GM19452 (cell line): ENCODE data around the gene ALG9.

ENCODE experiments used
- ATAC-seq: cut with Tn5 transposase; IDR thresholded peaks from one replicate; pipeline ENCODE4 v1.9.1; 2021; ENCODE audit not compliant: unreplicated experiment

ALG9 gene

DNA sequence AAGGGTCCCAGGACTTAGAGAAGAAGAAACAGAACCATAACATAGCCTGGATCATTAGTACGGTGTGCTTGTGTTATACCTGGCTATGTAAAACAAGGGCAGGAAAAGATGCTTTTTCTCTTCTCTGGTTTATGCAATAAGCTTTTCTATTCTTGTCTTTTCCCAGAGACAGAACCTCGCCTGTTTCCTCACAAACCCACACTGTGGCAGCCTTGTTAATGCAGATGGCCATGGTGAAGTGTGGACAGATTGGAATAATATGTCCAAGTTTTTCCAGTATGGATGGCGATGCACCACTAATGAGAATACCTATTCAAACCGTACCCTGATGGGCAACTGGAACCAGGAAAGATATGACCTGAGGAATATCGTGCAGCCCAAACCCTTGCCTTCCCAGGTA, 10.8 kb upstream of the ALG9 start:
- no peak for ATAC-seq

DNA sequence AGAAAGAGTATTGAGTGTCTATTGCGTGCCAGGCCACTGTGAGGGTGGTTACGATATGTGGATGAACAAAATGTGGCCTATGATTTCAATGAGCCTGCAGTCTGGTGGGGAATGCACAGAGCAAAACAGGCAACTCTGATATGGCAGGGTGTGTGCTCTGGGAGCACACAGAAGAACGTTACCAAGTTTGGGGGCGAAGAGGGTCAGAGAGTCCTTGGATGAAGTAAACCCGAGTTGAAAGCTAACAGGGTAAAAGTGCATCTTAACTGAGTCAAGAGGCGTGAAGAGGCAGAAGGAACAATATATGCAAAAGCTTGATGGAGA, 8.2 kb upstream of the ALG9 start:
- ATAC-seq, result no peak

DNA sequence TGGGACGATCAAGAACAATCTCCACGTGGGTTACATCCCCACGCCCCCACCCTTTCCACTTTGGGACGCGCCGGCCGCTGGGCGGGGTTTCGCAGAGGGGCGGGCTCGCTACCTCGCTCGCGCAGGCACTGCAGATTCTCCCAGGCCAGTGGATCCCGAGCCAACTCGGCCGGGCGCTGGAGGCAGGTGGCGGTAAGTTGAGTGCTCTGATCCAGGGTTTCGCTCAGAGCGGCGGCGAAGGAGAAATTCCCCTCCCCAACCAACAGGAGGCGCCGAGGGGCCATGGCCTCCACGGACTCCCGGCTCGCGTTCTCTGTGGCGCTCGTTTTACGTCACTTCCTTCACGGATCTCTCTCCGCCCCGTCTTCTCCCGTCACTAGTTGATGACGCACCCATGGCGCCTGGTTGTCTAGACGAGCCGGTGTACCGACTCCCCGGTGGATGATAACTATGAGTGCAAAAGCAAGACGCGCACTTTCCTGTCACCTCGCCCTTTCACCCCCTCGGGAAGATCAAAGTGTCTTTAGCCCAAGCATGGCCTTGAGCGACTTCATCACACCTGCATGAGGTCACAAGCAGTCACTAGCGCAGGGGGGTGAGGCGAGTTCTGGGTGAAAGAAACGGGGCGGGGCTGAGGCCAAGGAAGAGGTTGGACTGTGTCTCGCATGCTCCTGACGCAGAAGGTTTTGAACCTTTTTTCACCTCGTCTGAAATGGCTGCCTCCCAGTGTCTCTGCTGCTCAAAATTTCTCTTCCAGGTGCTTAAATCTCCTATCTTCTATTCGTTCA, 7.7 kb upstream of the ALG9 start, which contains the start of the genes CFAP68 and FDXACB1:
CFAP68 (plus strand) TSS at position 693 of the 788 bp plus-strand sequence; CDS start at position 713, 20 bp downstream.
FDXACB1 (minus strand) TSS at position 317 of the 788 bp plus-strand sequence; CDS start at position 284, 33 bp downstream.
- ATAC-seq, result peak; percentile 90

DNA sequence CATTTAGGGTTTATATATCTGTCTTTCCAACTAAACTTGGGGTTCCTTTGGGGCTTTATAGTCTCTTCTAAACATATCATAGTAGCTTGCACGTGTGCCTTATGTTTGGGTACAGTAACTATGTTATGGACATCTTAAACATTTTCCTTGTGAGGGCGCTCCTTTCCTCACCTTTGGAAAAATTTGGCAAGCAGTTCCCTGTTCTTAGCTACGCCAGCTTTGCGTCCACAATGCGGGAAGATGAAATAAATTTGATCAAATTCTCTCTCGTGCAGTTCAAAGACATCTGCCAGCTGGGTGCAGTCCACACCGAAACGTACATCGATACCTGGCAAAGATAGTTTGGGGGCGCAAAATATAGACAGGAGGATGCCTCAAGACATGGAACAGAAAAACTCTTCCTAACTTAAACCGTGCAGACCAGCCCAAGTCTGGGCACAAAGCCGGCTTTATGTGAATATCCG, 7.0 kb upstream of the ALG9 start:
- ATAC-seq, result peak; percentile 17

- ATAC-seq, result no peak
These were observed 346 bp upstream of the ALG9 start for GRCh38 chr11:111871693-111872161.

GRCh38 chr11:111870522-111870885, 877 bp downstream of the ALG9 start:
- peak; percentile 6 for ATAC-seq

DNA sequence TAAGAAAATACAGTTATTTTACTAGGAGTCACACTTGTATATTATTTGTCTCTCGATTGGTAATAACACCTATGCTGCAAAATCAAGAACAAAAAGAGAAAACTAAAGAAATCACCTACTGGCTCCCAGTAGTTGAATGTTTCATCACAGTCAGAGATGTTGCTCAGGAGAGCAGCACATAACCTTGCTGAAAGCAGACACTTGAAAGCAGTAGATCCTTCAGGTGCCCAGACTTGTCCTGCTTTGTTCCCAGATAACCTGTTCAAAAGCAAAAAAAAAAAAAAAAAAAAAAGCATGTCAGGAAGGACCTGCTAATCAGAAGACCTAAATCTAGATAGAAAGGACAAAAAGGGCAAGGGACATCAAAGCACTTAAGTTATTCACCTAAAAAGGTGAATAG, 1.3 kb downstream of the ALG9 start:
- ATAC-seq, result no peak

DNA sequence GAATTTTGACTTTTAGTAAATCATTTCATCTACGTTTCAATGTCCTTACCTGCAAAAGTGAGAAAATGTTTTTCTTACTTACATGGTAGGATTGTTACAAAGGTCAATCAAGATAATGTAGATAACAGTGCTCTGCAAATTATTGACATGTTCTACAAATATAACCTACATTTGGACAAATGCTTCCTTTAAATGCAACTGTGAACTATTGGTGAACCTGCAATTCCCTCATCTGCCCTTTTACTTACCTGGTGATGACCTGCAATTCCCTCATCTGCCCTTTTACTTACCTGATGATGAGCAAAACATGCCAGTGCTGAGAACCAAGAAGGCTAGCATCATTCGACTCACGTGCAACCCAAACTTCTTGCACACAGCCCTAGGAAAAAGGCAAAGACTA, 11.1 kb downstream of the ALG9 start:
- ATAC-seq, result no peak

- no peak for ATAC-seq
These were observed 15.9 kb downstream of the ALG9 start for GRCh38 chr11:111855506-111855905.

GRCh38 chr11:111852103-111852502, 19.3 kb downstream of the ALG9 start:
- no peak for ATAC-seq

DNA sequence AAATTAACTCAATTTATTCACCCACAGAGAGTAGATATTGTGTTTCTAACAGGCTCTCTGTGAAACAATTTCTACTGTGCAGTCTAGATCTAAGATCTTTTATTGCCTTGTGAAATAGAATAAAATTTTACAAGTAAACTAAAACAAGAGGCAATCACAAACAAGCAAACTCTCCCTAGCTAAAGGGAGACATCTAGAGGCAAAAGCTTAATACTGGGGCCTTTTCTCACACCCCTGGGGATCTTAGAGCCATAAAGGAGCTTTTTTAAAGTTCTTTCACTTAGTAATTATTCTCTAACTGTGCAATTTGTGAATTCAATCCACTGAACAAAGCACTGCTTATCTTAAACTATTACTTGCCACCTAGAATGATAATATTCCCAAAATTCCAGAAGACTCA, 19.7 kb downstream of the ALG9 start:
- ATAC-seq, result no peak

GRCh38 chr11:111851067-111851466, 20.3 kb downstream of the ALG9 start:
- ATAC-seq, result no peak

DNA sequence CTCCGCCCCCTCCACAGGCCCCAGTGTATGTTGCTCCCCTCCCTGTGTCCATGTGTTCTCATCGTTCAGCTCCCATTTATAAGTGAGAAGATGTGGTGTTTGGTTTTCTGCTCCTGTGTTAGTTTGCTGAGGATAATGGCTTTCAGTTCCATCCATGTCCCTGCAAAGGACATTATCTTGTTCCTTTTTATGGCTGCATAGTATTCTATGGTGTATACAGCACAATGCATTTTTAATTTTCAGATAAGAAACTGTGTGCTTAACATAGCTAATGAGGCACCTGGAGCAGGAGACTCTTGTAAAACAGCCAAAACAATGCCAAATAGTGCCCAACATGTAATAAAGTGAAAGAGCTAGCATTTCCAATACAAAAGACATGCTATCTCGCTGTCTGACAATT, 21.8 kb downstream of the ALG9 start:
- no peak for ATAC-seq

- no peak for ATAC-seq
These were observed 24.7 kb downstream of the ALG9 start for GRCh38 chr11:111846636-111847035.

DNA sequence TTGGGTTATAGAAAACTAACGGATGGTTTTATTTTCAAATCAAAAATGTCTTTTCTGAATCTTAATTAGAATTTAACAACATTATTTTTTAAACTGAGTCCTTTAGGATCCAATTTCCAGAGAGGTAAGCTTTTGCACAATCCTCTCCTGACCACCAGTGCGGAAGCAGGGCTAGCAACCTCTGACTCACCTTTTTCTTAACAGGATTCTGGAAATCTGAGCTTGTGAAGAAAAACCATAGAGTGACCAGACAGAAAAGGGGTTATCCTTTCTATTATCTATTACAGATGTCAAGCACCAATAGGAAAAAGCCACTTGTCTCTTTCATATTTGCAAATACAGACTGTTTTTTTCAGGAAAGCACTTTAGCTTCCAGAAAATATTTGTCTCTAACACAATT, 25.3 kb downstream of the ALG9 start:
- no peak for ATAC-seq

DNA sequence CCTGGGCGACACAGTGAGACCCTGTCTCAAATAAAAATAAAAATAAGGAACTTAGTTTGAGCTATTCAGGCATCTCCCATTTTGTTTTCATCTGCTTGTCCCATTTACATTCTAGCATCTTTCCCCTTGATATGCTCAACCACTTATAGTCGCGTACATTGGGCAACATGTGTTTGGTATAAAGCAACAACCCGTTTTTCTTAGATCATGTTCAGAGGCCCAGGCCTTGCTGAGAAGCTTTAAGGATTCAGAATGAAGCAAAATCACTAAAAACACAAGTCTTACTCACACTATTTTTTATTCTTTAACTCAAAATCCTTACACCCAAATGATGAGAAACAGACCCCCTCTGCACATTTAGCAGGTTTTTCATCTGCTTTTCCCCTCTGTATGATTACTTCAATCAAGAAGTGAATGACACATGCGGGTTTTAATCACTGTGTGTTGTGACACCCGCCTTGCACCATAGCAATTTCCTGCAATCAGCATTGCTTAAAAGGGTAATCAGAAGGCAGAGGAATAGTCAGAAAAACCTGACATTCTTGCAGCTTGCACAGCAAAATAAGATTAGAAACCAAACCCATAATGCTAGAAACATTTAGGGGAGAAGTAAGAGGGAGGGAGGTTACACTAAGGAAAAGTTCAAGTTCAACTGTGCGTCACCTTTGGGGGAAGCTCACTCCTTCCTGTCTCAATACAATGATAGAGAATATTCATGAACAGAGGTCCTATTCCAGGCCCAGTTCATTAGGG, 25.9 kb downstream of the ALG9 start:
- no peak for ATAC-seq

GRCh38 chr11:111843661-111844060, 27.7 kb downstream of the ALG9 start:
- ATAC-seq, result no peak

GRCh38 chr11:111841370-111842053, 29.9 kb downstream of the ALG9 start:
- no peak for ATAC-seq

DNA sequence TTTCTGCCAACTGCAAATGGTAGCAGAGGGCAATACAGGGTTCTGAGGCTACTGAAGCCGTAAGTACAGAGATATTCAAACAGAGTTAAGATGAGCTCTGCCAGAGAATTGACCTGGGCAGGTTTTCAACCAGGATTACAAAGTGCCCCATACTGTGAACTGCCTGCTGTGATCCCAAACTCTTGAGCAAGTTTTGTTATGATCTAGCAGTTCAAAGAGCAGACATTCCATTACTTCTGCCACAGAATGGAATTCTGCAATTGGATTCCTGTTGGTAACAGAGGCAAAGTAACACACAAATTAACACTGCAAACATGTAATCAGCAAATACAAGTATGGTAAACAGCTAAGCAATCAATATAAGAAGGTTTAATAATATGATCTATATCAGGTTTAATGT, 31.2 kb downstream of the ALG9 start:
- ATAC-seq, result no peak

DNA sequence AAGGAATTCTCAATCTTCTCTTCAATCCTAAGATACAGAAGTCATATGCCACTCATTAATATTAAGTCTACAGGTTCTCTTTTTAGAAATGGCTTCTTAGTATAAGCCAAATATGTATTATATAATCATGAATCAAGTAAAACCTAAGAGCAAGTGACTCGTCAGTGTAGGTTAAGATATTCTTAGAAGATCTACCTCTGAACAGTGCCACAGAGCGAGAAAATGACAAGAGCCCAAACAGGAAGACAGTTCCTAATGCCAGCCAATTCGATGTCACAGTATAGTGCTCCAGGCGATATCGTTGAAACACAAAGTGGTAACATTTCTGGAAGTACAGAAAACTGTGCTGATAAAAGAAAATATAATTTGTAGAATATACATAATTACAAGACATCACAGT, 33.3 kb downstream of the ALG9 start:
- ATAC-seq, result no peak

DNA sequence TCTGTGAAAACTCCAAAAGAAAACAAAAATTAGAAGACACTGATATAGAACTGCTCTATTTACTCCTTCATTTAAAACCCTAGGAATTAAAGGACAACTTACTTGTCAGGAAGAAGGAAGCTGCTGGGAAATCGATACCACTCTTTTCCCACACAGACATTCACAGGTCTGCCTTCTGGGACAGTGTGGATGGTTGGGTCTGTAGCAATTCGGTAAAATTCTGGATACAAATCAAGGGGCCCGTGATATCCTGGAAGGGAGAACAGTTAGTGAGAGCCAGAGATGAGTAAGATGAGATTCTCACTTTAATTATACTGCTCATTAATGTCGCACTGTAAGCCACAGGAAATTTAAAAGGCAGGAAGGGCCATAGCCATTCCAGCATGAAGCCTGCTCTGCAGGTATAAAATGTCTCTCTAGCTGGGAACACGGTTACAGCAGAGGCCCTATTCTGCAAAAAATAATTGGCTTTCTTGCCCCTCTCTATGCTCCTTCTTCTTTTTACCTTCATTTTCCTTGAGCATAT, 34.0 kb downstream of the ALG9 start:
- ATAC-seq, result no peak
